A549 (cell line): ENCODE data around the gene PAK4.

Experiments used
- CHD4 ChIP-seq: fragments of 200-600 bp; sonication (generic); IDR thresholded peaks from 2 replicates; pipeline ENCODE4 v1.6.1; 2016; ENCODE audit warnings: antibody characterized with exemption, mild to moderate bottlenecking, borderline replicate concordance
- EP300 ChIP-seq, 2 experiments: fragments of >200 bp; sonication (Bioruptor Twin); formaldehyde crosslinking; IDR thresholded peaks; 2 replicates in 1 of 2; 3 replicates in 1 of 2; pipeline ENCODE4 v1.6.1; 2016 to 2017
- POLR2A ChIP-seq: IDR thresholded peaks from 2 replicates; pipeline ENCODE4 v1.6.1; 2012; ENCODE audit warnings: mild to moderate bottlenecking, low read length
- SMC3 ChIP-seq: fragments of >200 bp; sonication (Bioruptor Twin); formaldehyde crosslinking; IDR thresholded peaks from 3 replicates; pipeline ENCODE4 v1.6.1; 2018; ENCODE audit warnings: inconsistent platforms
- SREBF2 ChIP-seq: fragments of 450-650 bp; IDR thresholded peaks from 2 replicates; pipeline ENCODE4 v1.6.1; 2014; ENCODE audit warnings: mild to moderate bottlenecking, moderate library complexity
- TF ChIP-seq, protein P1 (sequence below): fragments of >200 bp; sonication (Bioruptor Twin); formaldehyde crosslinking; IDR thresholded peaks from 3 replicates; pipeline ENCODE4 v1.5.1; 2016

DNA sequence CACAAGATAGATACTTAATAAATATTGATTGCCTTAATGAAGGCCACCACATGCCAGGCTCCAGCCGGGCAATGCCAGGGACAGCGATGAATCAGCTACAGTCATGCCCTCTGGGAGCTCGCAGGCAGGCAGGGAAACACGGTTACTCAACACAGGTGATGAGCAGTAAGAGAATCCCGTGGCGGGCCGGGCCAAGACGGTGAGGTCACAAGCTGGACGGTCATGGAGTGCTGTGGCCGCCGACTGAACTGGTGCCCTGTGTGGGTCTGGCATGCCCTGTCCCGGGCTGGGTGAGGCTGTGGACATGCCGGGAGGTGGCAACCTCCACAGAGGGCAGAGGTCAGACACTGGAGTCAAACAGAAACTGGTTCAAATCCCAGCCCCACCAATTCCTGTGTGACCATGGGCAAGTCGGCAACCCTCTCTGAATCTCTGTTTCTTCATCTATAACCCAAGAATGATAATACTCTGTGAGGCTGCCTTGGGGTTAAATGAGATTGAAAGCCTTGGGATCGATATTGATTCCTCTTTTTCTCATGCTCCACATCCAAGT, 13.2 kb upstream of the PAK4 start:
- TF ChIP-seq, protein P1, sequence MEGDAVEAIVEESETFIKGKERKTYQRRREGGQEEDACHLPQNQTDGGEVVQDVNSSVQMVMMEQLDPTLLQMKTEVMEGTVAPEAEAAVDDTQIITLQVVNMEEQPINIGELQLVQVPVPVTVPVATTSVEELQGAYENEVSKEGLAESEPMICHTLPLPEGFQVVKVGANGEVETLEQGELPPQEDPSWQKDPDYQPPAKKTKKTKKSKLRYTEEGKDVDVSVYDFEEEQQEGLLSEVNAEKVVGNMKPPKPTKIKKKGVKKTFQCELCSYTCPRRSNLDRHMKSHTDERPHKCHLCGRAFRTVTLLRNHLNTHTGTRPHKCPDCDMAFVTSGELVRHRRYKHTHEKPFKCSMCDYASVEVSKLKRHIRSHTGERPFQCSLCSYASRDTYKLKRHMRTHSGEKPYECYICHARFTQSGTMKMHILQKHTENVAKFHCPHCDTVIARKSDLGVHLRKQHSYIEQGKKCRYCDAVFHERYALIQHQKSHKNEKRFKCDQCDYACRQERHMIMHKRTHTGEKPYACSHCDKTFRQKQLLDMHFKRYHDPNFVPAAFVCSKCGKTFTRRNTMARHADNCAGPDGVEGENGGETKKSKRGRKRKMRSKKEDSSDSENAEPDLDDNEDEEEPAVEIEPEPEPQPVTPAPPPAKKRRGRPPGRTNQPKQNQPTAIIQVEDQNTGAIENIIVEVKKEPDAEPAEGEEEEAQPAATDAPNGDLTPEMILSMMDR: no peak
- TF ChIP-seq CHD4: no peak
- peak; percentile 59 to 91; a peak in 3 of 5 replicates for TF ChIP-seq EP300 (IDR thresholded peaks at IDR 0.05)
- no peak for TF ChIP-seq POLR2A
- peak; percentile 42; the same call in 2 of the 3 replicates for TF ChIP-seq SMC3
- TF ChIP-seq SREBF2: no peak
